Measurements from ENCODE around the gene SCNM1. TPM values are rescaled to one million over a fixed set of nuclear protein-coding genes. Genes with fewer than 3 reads are reported as not detected.

The SCNM1 gene
- total RNA-seq, 1 donor from 2014 or later, result 19.1 TPM

Other genes starting within 250 kb of the SCNM1 start
- gene SETDB1, start 239.8 kb upstream of the SCNM1 start, total RNA-seq, result 19.2 TPM
- gene CERS2, start 191.3 kb upstream of the SCNM1 start, total RNA-seq, result 83.2 TPM
- gene ANXA9, start 183.9 kb upstream of the SCNM1 start, total RNA-seq, result 0.27 TPM
- gene MINDY1, start 159.2 kb upstream of the SCNM1 start, total RNA-seq, result 40.6 TPM
- gene PRUNE1, start 157.7 kb upstream of the SCNM1 start, total RNA-seq, result 43.6 TPM
- 0.32 TPM for gene BNIPL, start 129.6 kb upstream of the SCNM1 start, total RNA-seq
- gene C1orf56, start 118.4 kb upstream of the SCNM1 start, total RNA-seq, result 7.3 TPM
- 27.2 TPM for gene CDC42SE1, start 106.5 kb upstream of the SCNM1 start, total RNA-seq
- gene MLLT11, start 105.7 kb upstream of the SCNM1 start, total RNA-seq, result 1.8 TPM
- gene GABPB2, start 95.4 kb upstream of the SCNM1 start, total RNA-seq, result 9.8 TPM
- 55.1 TPM for gene SEMA6C, start 19.5 kb upstream of the SCNM1 start, total RNA-seq
- 1.4 TPM for gene TNFAIP8L2, start 9.5 kb upstream of the SCNM1 start, total RNA-seq
- gene LYSMD1, start 242 bp upstream of the SCNM1 start, total RNA-seq, result 13.0 TPM
- 0.62 TPM for gene TMOD4, start 9.8 kb downstream of the SCNM1 start, total RNA-seq
- gene VPS72, start 24.1 kb downstream of the SCNM1 start, total RNA-seq, result 40.5 TPM
- gene PIP5K1A, start 32.4 kb downstream of the SCNM1 start, total RNA-seq, result 41.2 TPM
- 149 TPM for gene PSMD4, start 88.6 kb downstream of the SCNM1 start, total RNA-seq
- 11.7 TPM for gene ZNF687, start 116.2 kb downstream of the SCNM1 start, total RNA-seq
- gene PI4KB, start 161.3 kb downstream of the SCNM1 start, total RNA-seq, result 46.8 TPM
- gene RFX5, start 181.1 kb downstream of the SCNM1 start, total RNA-seq, result 21.1 TPM
- 99.1 TPM for gene SELENBP1, start 206.6 kb downstream of the SCNM1 start, total RNA-seq
- gene PSMB4, start 233.4 kb downstream of the SCNM1 start, total RNA-seq, result 175 TPM

Data from left ventricle myocardium superior (tissue), 1 donor.